ENCODE results near the gene AGRN. TPM values are rescaled to one million over a fixed set of nuclear protein-coding genes. Genes with fewer than 3 reads are reported as not detected.
"Not testable (repeated sequence)": the region's sequence is repeated elsewhere in the genome, so short reads cannot be mapped to it uniquely, and the experiment has no call there.

Gene AGRN
- total and polyA plus RNA-seq, 2 of the 4 experiments (the other 2 are of a cell fraction): 8.1 to 115 TPM

- H2AK5ac ChIP-seq (ENCODE audit: low read depth, low read length): no peak overlapping the region
- H4K5ac ChIP-seq (ENCODE audit: low read depth, low read length): no peak overlapping the region
- no peaks in the 10 kb centered on the region for H3K4me1 ChIP-seq (ENCODE audit: control insufficient read depth, insufficient read depth, low read length)
- POLR2A ChIA-PET (ENCODE audit: unreplicated experiment): no interaction called here
- ATAC-seq (ENCODE audit: low read depth) (no peak), DNase-seq (no peak)
- H3K9me1 ChIP-seq (ENCODE audit: insufficient read depth, low read length): 0 out of 2 replicates have a peak, but pooled peaks cover 3% of the 10 kb centered on the region
- H3K9ac ChIP-seq (ENCODE audit: low read depth, low read length): no peak overlapping the region
- H3K4me3 ChIP-seq (ENCODE audit: insufficient read depth, low read depth, low read length): no peak overlapping the region
- no peak overlapping the region for H3K18ac ChIP-seq (ENCODE audit: low read depth, low read length)
- H3K27me3 ChIP-seq (ENCODE audit: control insufficient read depth, insufficient read depth, low read length): no peaks in the 10 kb centered on the region
- no TSS peak for BruUV-seq (replicated peaks)
- H4K20me1 ChIP-seq (ENCODE audit: insufficient read depth, low read length): no peaks in the 10 kb centered on the region
- no peaks in the 10 kb centered on the region for H3K79me1 ChIP-seq (ENCODE audit: low read depth in 1 of 2, low read length in 2 of 2)
- H3K56ac ChIP-seq (ENCODE audit: extremely low read depth, insufficient read depth, low read length): no peak overlapping the region
- dilution Hi-C loops (cut with HindIII; ENCODE audit: low sequenced_read_pairs, unreplicated experiment): no loop called here
- H3K4ac ChIP-seq (ENCODE audit: low read depth, low read length): no peak overlapping the region
- H4K91ac ChIP-seq (ENCODE audit: insufficient read depth, low read depth, low read length): no peak overlapping the region
- H3K4me2 ChIP-seq (ENCODE audit: low read depth, low read length): no peak overlapping the region
- in situ Hi-C loops (cut with MboI; ENCODE audit: low sequenced_read_pairs): no loop called here
- H2BK15ac ChIP-seq (ENCODE audit: low read depth, low read length): no peak overlapping the region
- no peak overlapping the region for H3K23ac ChIP-seq (ENCODE audit: low read depth, low read length)
- no peaks in the 10 kb centered on the region for H3K36me3 ChIP-seq (ENCODE audit: control insufficient read depth, insufficient read depth, low read length)
- H3K27ac ChIP-seq (ENCODE audit: insufficient read depth, low read length): no peak overlapping the region
- H2BK20ac ChIP-seq (ENCODE audit: low read depth, low read length): no peak overlapping the region
- CTCF ChIA-PET: no interaction called here
- H2AK9ac ChIP-seq (replicated peaks; ENCODE audit: low read depth, low read length, poor library complexity): no peak overlapping the region
- TF ChIP-seq MXI1 (IDR thresholded peaks at IDR 0.05; ENCODE audit: borderline replicate concordance, low read depth, low read length) (no peak), RAD21 (IDR thresholded peaks at IDR 0.05; ENCODE audit: low read length) (no peak), MAFK (IDR thresholded peaks at IDR 0.05; ENCODE audit: low read depth, low read length) (no peak), SMC3 (IDR thresholded peaks at IDR 0.05; ENCODE audit: low read depth, low read length) (no peak), BHLHE40 (IDR thresholded peaks at IDR 0.05; ENCODE audit: low read depth, low read length) (no peak), FOS (IDR thresholded peaks at IDR 0.05; ENCODE audit: low read depth, low read length) (no peak), POLR2A (IDR thresholded peaks at IDR 0.05; ENCODE audit: low read depth, low read length) (no peak), RFX5 (IDR thresholded peaks at IDR 0.05; ENCODE audit: low read depth, low read length) (no peak), CHD1 (IDR thresholded peaks at IDR 0.05; ENCODE audit: low read depth, low read length) (no peak)
- H4K8ac ChIP-seq (ENCODE audit: low read depth in 2 of 2, low read length in 2 of 2): no peak overlapping the region
- intact Hi-C loops (cut with micrococcal nuclease): no loop called here
- peaks cover 2% of the 10 kb centered on the region; the same call in 1 of the 2 replicates for H3K9me3 ChIP-seq (ENCODE audit: control insufficient read depth, insufficient read depth, low read length)
- H2BK120ac ChIP-seq (ENCODE audit: low read depth, low read length): no peak overlapping the region
- no CpG with 5 or more reads among the region's 7 CpGs for WGBS, 2 experiments (ENCODE audit: extremely low coverage in 2 of 2, insufficient read length in 1 of 2)
- no peak overlapping the region for H2BK5ac ChIP-seq (ENCODE audit: low read depth, low read length, poor library complexity, severe bottlenecking)
- no peak overlapping the region for H3K14ac ChIP-seq (replicated peaks; ENCODE audit: low read depth, low read length)
- no peak overlapping the region for H2AFZ ChIP-seq (replicated peaks; ENCODE audit: low read length, poor library complexity)
These were observed 75.1 kb downstream of the AGRN start for GRCh38 chr1:1094981-1095380.

DNA sequence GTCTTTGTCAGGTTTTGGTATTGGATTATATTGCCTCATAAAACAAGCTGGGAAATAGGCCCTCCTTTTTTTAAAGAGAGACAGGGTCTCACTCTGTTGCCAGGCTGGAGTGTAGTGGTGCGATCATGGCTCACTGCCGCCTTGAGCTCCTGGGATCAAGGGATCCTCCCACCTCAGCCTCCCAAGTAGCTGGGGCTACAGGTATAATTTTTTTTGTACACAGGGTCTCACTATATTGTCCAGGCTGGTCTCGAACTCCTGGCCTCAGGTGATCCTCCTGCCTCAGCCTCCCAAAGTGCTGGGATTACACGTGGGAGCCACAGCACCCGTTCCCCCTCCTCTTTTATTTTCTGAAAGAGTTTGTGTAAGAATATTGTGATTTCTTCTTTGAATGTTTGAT, 76.2 kb downstream of the AGRN start:
- H3K9me1 ChIP-seq (ENCODE audit: insufficient read depth, low read length); H3K9ac ChIP-seq (ENCODE audit: low read depth, low read length); H3K14ac ChIP-seq (replicated peaks; ENCODE audit: low read depth, low read length); H2BK15ac ChIP-seq (ENCODE audit: low read depth, low read length); dilution Hi-C loops (cut with HindIII; ENCODE audit: low sequenced_read_pairs, unreplicated experiment); H3K79me1 ChIP-seq (ENCODE audit: low read depth in 1 of 2, low read length in 2 of 2); H3K9me3 ChIP-seq (ENCODE audit: control insufficient read depth, insufficient read depth, low read length); BruUV-seq (replicated peaks); H3K23ac ChIP-seq (ENCODE audit: low read depth, low read length); H3K27ac ChIP-seq (ENCODE audit: insufficient read depth, low read length); H4K91ac ChIP-seq (ENCODE audit: insufficient read depth, low read depth, low read length); DNase-seq; H3K4me3 ChIP-seq (ENCODE audit: insufficient read depth, low read depth, low read length); H4K5ac ChIP-seq (ENCODE audit: low read depth, low read length); H3K36me3 ChIP-seq (ENCODE audit: control insufficient read depth, insufficient read depth, low read length); H2BK5ac ChIP-seq (ENCODE audit: low read depth, low read length, poor library complexity, severe bottlenecking); H4K20me1 ChIP-seq (ENCODE audit: insufficient read depth, low read length); H2AK9ac ChIP-seq (replicated peaks; ENCODE audit: low read depth, low read length, poor library complexity); CTCF ChIA-PET; H3K4me2 ChIP-seq (ENCODE audit: low read depth, low read length); H3K56ac ChIP-seq (ENCODE audit: extremely low read depth, insufficient read depth, low read length); H3K18ac ChIP-seq (ENCODE audit: low read depth, low read length); intact Hi-C loops (cut with micrococcal nuclease); POLR2A ChIA-PET (ENCODE audit: unreplicated experiment); H2AFZ ChIP-seq (replicated peaks; ENCODE audit: low read length, poor library complexity); H2AK5ac ChIP-seq (ENCODE audit: low read depth, low read length); H4K8ac ChIP-seq (ENCODE audit: low read depth in 2 of 2, low read length in 2 of 2); in situ Hi-C loops (cut with MboI; ENCODE audit: low sequenced_read_pairs); H2BK20ac ChIP-seq (ENCODE audit: low read depth, low read length); ATAC-seq (ENCODE audit: low read depth); H3K27me3 ChIP-seq (ENCODE audit: control insufficient read depth, insufficient read depth, low read length); H3K4me1 ChIP-seq (ENCODE audit: control insufficient read depth, insufficient read depth, low read length); H3K4ac ChIP-seq (ENCODE audit: low read depth, low read length); H2BK120ac ChIP-seq (ENCODE audit: low read depth, low read length): not testable (repeated sequence)
- no CpG with 5 or more reads among the region's 5 CpGs for WGBS, 2 experiments (ENCODE audit: extremely low coverage in 2 of 2, insufficient read length in 1 of 2)

All from IMR-90 (cell line).